GM12872 (cell line): ENCODE data around the gene DNAJC16.

Source experiments
- CTCF ChIP-seq: IDR thresholded peaks from 3 replicates; pipeline ENCODE4 v1.5.1; 2011; ENCODE audit warnings: low read depth, mild to moderate bottlenecking, low read length, moderate library complexity; ENCODE audit not compliant: insufficient read depth

DNAJC16 gene

GRCh38 chr1:15542388-15543250 is 16.0 kb downstream of the DNAJC16 start:
- TF ChIP-seq CTCF: no peak

- no peak for TF ChIP-seq CTCF
These were observed 16.6 kb downstream of the DNAJC16 start for GRCh38 chr1:15543251-15543588.

GRCh38 chr1:15543589-15544568 is 17.2 kb downstream of the DNAJC16 start:
- no peak for TF ChIP-seq CTCF

GRCh38 chr1:15546641-15547040 is 20.0 kb downstream of the DNAJC16 start:
- no peak for TF ChIP-seq CTCF

GRCh38 chr1:15550573-15550972 is 23.9 kb downstream of the DNAJC16 start:
- no peak for TF ChIP-seq CTCF

- TF ChIP-seq CTCF: no peak
These were observed 30.4 kb downstream of the DNAJC16 start for GRCh38 chr1:15557008-15557407.

- no peak for TF ChIP-seq CTCF
These were observed 30.9 kb downstream of the DNAJC16 start for GRCh38 chr1:15557594-15557993.
